ENCODE data around the gene GLIS1. TPM values are rescaled to one million over a fixed set of nuclear protein-coding genes. Genes with fewer than 3 reads are reported as not detected.

GLIS1 gene
- total RNA-seq, 1 experiment from 2014 or later, result 0.13 TPM

DNA sequence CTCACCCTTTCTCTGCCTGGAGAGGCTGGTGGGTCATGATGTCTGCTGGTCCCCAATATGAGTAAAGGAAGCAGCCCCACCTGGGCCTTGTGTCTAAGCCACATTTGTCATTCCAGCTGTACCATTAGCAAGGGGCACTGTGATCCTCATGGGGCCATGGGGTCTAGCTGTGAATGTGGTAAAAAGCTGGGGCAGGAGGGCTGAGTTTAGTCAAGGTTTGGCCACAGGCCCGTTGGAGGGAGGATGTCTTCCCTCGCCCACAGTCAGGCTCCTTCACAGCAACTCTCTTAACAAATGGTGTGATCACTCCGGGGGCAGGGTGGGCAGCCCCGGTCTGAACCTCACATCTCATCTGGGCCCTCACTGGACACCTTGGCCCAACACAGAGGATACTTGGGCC is 164.3 kb downstream of the GLIS1 start:
- H3K9me3 ChIP-seq (ENCODE audit: low read depth, low read length, poor library complexity, severe bottlenecking), result no peaks in the 10 kb centered on the region
- no peak for DNase-seq (ENCODE audit: low spot score)
- no peaks in the 10 kb centered on the region for H3K36me3 ChIP-seq (ENCODE audit: insufficient read depth, low read length, poor library complexity, severe bottlenecking)
- ChIA-PET POLR2A (ENCODE audit: low non-redundant PET) (no interaction called here), CTCF (no interaction called here)
- no peak overlapping the region for H3K27ac ChIP-seq (ENCODE audit: low read depth, low read length, poor library complexity, severe bottlenecking)
- intact Hi-C loops (cut with micrococcal nuclease; ENCODE audit: unreplicated experiment), result no loop called here
- H3K27me3 ChIP-seq (replicated peaks; ENCODE audit: insufficient read depth, low read depth, low read length, poor library complexity), result no peaks in the 10 kb centered on the region
- no TSS peak for BruUV-seq (replicated peaks)
- H3K4me3 ChIP-seq (ENCODE audit: low read depth, low read length, poor library complexity, severe bottlenecking), result no peak overlapping the region
- TF ChIP-seq EZH2 (IDR thresholded peaks at IDR 0.05; ENCODE audit: borderline replicate concordance, low read depth, low read length, poor library complexity, severe bottlenecking), result no peak
- TF ChIP-seq, protein P1, sequence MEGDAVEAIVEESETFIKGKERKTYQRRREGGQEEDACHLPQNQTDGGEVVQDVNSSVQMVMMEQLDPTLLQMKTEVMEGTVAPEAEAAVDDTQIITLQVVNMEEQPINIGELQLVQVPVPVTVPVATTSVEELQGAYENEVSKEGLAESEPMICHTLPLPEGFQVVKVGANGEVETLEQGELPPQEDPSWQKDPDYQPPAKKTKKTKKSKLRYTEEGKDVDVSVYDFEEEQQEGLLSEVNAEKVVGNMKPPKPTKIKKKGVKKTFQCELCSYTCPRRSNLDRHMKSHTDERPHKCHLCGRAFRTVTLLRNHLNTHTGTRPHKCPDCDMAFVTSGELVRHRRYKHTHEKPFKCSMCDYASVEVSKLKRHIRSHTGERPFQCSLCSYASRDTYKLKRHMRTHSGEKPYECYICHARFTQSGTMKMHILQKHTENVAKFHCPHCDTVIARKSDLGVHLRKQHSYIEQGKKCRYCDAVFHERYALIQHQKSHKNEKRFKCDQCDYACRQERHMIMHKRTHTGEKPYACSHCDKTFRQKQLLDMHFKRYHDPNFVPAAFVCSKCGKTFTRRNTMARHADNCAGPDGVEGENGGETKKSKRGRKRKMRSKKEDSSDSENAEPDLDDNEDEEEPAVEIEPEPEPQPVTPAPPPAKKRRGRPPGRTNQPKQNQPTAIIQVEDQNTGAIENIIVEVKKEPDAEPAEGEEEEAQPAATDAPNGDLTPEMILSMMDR (conservative IDR thresholded peaks at IDR 0.05; ENCODE audit: low read depth, low read length), result no peak
- peaks cover 6% of the 10 kb centered on the region for H3K4me1 ChIP-seq (ENCODE audit: insufficient read depth, low read length, poor library complexity, severe bottlenecking)

DNA sequence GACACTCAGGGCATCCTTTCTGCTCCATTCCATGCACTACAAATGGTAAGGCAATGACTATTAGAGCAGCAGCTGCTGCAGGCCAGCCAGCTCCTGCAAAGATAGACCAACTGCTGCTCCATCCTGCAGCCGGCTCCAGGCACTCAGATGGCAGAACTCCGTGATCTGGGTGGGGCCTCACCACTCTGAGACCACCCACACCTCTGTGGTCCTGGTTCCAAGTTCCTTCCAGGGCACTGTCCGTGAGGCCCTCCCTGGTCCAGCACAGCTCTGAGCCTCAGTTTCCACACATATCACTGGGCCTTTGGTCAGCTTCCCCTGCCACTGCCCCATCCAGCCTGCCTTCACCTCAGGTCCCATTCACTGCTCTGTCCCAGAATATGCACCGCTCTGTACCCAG is 165.0 kb downstream of the GLIS1 start:
- Histone ChIP-seq H3K27ac (ENCODE audit: low read depth, low read length, poor library complexity, severe bottlenecking) (no peak overlapping the region), H3K36me3 (ENCODE audit: insufficient read depth, low read length, poor library complexity, severe bottlenecking) (no peaks in the 10 kb centered on the region), H3K27me3 (replicated peaks; ENCODE audit: insufficient read depth, low read depth, low read length, poor library complexity) (no peaks in the 10 kb centered on the region), H3K9me3 (ENCODE audit: low read depth, low read length, poor library complexity, severe bottlenecking) (no peaks in the 10 kb centered on the region), H3K4me1 (ENCODE audit: insufficient read depth, low read length, poor library complexity, severe bottlenecking) (peaks cover 6% of the 10 kb centered on the region), H3K4me3 (ENCODE audit: low read depth, low read length, poor library complexity, severe bottlenecking) (no peak overlapping the region)
- no TSS peak for BruUV-seq (replicated peaks)
- POLR2A ChIA-PET (ENCODE audit: low non-redundant PET), result no interaction called here
- DNase-seq (ENCODE audit: low spot score), result no peak
- intact Hi-C loops (cut with micrococcal nuclease; ENCODE audit: unreplicated experiment), result no loop called here
- no peak for TF ChIP-seq EZH2 (IDR thresholded peaks at IDR 0.05; ENCODE audit: borderline replicate concordance, low read depth, low read length, poor library complexity, severe bottlenecking)
- TF ChIP-seq, protein P1 (conservative IDR thresholded peaks at IDR 0.05; ENCODE audit: low read depth, low read length), result no peak
- CTCF ChIA-PET, result no interaction called here

DNA sequence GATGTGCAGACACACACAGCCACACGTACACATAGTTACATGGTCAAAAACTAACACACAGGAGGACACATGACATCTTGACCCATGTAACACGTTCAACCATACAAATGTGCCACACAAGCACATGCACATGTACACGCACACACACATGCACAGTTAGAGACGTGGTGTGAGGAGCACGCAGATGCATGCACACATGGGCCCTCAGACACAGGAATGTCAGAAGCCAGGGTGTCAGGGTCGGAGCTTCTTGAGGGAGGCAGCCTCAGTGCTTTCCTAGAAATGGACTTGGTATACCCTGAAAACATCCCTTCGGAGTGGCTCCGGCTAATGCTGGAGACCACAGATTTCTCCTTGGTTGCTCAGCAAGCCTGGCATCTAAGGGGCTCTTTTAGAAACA is 165.4 kb downstream of the GLIS1 start:
- no peak for DNase-seq (ENCODE audit: low spot score)
- ChIA-PET CTCF (no interaction called here), POLR2A (ENCODE audit: low non-redundant PET) (no interaction called here)
- Histone ChIP-seq H3K27me3 (replicated peaks; ENCODE audit: insufficient read depth, low read depth, low read length, poor library complexity) (no peaks in the 10 kb centered on the region), H3K27ac (ENCODE audit: low read depth, low read length, poor library complexity, severe bottlenecking) (no peak overlapping the region), H3K4me1 (ENCODE audit: insufficient read depth, low read length, poor library complexity, severe bottlenecking) (peaks cover 6% of the 10 kb centered on the region), H3K4me3 (ENCODE audit: low read depth, low read length, poor library complexity, severe bottlenecking) (no peak overlapping the region), H3K36me3 (ENCODE audit: insufficient read depth, low read length, poor library complexity, severe bottlenecking) (no peaks in the 10 kb centered on the region), H3K9me3 (ENCODE audit: low read depth, low read length, poor library complexity, severe bottlenecking) (no peaks in the 10 kb centered on the region)
- TF ChIP-seq, protein P1 (conservative IDR thresholded peaks at IDR 0.05; ENCODE audit: low read depth, low read length), result no peak
- no peak for TF ChIP-seq EZH2 (IDR thresholded peaks at IDR 0.05; ENCODE audit: borderline replicate concordance, low read depth, low read length, poor library complexity, severe bottlenecking)
- intact Hi-C loops (cut with micrococcal nuclease; ENCODE audit: unreplicated experiment), result no loop called here
- no TSS peak for BruUV-seq (replicated peaks)

All from A673 (cell line).